ENCODE measurements around the gene FAM200C.

FAM200C gene

DNA sequence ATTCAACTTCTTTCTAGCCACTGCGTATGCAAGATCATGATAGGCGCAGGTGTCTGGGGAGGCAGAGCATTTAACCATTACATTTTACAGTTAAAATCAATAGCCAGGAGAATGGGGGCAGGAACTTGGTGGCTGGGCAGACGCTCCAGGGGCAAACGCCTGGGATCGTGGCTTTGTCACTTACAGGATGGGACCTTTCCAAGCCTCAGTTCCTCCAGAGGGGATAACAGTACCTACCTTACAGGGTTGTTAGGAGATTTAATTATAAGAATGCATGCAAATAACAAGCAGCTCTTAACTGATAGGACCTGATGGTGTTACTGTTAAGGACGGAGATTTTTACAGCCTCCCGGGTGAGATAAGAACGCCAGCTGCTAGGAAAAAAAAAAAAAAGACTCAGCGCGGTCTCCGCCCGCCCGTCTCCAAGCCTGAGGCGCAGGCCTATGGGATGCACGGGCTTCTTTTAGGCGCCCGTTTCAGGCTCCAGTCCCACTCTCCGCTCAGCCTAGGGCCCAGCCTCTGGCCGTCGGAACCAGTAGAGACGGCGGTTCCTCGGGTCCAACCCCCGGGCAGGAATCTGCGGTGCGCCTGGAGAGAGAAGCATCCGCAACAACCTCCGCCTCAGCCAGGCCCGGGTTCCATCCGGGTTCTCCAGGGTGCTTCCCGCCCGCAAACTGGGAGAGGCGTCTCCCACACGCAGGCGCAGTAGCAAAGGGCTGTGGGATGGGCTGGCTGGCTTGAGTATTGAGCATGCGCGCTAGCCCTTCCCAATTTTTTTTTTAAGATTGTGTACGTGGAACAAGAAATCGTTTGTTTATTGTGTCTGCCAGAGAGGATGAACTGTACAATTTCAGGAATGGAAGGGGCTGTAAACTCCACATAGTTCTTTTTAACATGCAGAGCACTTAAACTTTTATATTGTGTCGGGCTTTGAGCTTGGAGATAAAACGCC, at the start of gene FAM200C:
Gene FAM200C, minus strand, starts transcription at position 653 of the 952 bp plus-strand sequence. CDS start 4,564 bp downstream, outside the sequence.
- TF ChIP-seq, protein P1, sequence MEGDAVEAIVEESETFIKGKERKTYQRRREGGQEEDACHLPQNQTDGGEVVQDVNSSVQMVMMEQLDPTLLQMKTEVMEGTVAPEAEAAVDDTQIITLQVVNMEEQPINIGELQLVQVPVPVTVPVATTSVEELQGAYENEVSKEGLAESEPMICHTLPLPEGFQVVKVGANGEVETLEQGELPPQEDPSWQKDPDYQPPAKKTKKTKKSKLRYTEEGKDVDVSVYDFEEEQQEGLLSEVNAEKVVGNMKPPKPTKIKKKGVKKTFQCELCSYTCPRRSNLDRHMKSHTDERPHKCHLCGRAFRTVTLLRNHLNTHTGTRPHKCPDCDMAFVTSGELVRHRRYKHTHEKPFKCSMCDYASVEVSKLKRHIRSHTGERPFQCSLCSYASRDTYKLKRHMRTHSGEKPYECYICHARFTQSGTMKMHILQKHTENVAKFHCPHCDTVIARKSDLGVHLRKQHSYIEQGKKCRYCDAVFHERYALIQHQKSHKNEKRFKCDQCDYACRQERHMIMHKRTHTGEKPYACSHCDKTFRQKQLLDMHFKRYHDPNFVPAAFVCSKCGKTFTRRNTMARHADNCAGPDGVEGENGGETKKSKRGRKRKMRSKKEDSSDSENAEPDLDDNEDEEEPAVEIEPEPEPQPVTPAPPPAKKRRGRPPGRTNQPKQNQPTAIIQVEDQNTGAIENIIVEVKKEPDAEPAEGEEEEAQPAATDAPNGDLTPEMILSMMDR (IDR thresholded peaks at IDR 0.05; ENCODE audit: low read length, missing control alignments) = no peak
- peak within 1 kb of the TSS; percentile 74 for H3K4me3 ChIP-seq (replicated peaks; ENCODE audit: low read depth, low read length)

DNA sequence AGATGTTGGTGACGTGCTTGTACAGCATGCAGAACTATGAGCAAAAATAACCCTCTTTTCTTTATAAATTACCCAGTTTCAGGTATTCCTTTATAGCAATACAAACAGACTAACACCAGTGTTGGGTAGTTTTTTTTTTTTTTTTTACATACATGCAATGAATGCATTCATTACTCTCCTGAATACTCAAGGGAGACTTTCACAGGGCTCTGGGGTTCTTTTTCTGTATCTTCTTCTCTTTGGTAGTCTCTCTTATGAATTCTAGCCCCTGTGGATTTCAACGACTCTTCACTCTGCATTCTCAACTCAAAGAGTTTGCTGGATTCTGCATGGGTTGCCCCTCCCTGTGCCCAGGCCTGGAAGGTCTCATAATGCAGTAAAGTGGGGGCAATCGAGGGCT, 49.6 kb upstream of the FAM200C start:
- H3K4me3 ChIP-seq (replicated peaks; ENCODE audit: low read depth, low read length) = no peak overlapping the region
- TF ChIP-seq, protein P1 (IDR thresholded peaks at IDR 0.05; ENCODE audit: low read length, missing control alignments) = no peak
- no peak for DNase-seq (ENCODE audit: low read depth)

More for the DNA sequence above, at the start of gene FAM200C:
- peak; percentile 95 for DNase-seq (ENCODE audit: low read depth)

DNA sequence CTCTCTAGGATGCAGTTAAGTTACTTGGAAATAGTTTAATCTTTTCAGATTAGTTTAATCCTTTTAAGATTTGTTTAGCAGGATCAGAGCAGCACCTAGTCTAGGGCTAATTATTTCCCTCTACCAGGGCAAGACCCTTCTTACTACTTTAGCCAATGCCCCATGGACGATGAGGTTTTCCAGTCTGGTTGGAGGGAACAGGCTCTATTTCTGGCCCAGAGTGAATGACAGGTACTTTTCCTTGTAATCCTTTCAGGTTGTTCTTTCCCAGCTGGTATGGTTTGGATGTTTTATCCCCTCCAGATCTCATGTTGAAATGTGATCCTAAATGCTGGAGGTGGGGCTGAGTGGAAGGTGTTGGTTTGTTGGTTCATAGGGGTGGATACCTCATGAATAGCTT, 49.0 kb upstream of the FAM200C start:
- no peak overlapping the region for H3K4me3 ChIP-seq (replicated peaks; ENCODE audit: low read depth, low read length)
- no peak for DNase-seq (ENCODE audit: low read depth)
- TF ChIP-seq, protein P1 (IDR thresholded peaks at IDR 0.05; ENCODE audit: low read length, missing control alignments) = no peak

DNA sequence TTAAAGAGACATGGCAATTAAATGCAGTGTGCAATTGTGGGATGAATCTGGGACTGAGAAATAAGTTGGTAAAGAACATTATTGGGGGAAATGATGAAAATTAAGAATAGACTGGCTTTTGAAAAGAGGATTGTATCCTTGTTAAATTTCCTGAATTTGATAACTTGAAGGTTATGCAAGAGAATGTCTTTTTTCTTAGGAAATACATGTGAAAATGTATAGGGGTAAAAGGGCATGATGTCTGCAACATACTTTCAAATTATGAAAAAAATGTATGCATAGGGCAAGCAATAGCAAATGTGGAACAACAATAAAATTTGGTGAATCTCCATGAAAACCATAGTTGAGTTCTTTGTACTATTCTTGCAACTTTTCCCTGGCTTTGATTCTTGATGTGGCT, 45.9 kb upstream of the FAM200C start:
- DNase-seq (ENCODE audit: low read depth) = no peak
- H3K4me3 ChIP-seq (replicated peaks; ENCODE audit: low read depth, low read length) = no peak overlapping the region
- TF ChIP-seq, protein P1 (IDR thresholded peaks at IDR 0.05; ENCODE audit: low read length, missing control alignments) = no peak

DNA sequence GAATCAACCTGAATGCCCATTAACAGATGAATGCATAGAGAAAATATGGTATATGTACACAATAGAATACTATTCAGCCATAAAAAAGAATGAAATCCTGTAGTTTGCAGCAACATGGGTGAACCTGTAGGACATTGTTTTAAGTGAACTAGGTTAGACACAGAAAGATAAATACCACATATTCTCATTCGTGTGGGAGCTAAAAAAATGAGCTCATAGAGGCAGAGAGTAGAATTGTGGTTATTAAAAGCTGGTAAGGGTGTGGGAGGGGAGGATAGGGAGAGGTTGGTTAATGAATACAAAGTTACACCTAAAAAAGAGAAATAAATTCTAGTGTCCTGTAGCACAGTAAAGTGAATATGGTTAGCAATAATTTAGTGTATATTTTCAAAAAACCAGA, 45.3 kb upstream of the FAM200C start:
- DNase-seq (ENCODE audit: low read depth) = no peak
- TF ChIP-seq, protein P1 (IDR thresholded peaks at IDR 0.05; ENCODE audit: low read length, missing control alignments) = no peak
- no peak overlapping the region for H3K4me3 ChIP-seq (replicated peaks; ENCODE audit: low read depth, low read length)

DNA sequence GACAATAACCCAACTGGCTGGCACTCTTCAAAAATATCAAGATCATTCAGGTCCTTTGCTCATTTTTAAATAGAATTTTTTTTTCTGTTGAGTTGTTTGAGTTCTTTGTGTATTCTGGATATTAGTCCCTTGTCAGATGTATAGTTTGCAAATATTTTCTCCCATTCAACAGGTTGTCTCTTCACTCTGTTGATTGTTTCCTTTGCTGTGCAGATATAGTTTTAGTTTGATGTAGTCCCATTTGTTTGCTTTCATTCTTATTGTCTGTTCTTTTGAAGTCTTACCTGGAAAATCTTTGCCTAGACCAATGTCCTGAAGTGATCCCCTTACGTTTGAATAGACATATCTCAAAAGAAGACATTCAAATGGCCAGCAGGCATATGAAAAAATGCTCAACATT, 44.6 kb upstream of the FAM200C start:
- DNase-seq (ENCODE audit: low read depth) = no peak
- H3K4me3 ChIP-seq (replicated peaks; ENCODE audit: low read depth, low read length) = no peak overlapping the region
- TF ChIP-seq, protein P1 (IDR thresholded peaks at IDR 0.05; ENCODE audit: low read length, missing control alignments) = no peak
